GM10266 (cell line): ENCODE data around the gene ARL4D.

Experiments used
- DNase-seq: peaks from one replicate; pipeline ENCODE4 v3.0.0; 2012; ENCODE audit errors: extremely low spot score
- TF ChIP-seq, protein P1 (sequence below): IDR thresholded peaks from 2 replicates; pipeline ENCODE4 v1.5.1; 2012; ENCODE audit warnings: mild to moderate bottlenecking, low read depth; ENCODE audit not compliant: control insufficient read depth, insufficient read depth; ENCODE audit errors: missing control alignments

The ARL4D gene

GRCh38 chr17:43399839-43400328, 1.1 kb downstream of the ARL4D start:
- TF ChIP-seq, protein P1, sequence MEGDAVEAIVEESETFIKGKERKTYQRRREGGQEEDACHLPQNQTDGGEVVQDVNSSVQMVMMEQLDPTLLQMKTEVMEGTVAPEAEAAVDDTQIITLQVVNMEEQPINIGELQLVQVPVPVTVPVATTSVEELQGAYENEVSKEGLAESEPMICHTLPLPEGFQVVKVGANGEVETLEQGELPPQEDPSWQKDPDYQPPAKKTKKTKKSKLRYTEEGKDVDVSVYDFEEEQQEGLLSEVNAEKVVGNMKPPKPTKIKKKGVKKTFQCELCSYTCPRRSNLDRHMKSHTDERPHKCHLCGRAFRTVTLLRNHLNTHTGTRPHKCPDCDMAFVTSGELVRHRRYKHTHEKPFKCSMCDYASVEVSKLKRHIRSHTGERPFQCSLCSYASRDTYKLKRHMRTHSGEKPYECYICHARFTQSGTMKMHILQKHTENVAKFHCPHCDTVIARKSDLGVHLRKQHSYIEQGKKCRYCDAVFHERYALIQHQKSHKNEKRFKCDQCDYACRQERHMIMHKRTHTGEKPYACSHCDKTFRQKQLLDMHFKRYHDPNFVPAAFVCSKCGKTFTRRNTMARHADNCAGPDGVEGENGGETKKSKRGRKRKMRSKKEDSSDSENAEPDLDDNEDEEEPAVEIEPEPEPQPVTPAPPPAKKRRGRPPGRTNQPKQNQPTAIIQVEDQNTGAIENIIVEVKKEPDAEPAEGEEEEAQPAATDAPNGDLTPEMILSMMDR, result no peak
- DNase-seq, result no peak

- DNase-seq, result no peak
- TF ChIP-seq, protein P1, result no peak
Measured at GRCh38 chr17:43400943-43401717, 2.3 kb downstream of the ARL4D start.

DNA sequence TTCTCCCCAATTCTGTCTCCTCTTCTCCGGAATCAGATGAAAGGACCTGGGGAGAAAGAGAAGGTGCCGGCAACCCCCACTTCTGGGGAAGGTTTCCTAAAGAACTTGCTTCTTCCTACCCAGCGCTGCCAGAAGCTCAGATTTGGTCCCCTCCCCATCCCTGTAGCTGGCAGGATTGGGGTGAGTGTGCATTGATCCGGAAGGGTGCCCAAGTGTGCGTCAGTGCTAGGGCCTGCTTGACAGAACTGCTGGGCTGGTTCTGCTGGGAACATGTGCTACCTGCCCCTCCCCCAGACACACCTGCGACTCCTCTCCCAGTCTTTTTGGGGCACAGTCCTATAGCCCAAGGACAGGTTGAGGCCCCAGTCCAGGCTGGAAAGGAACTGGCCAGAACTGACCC, 3.3 kb downstream of the ARL4D start:
- no peak for DNase-seq
- TF ChIP-seq, protein P1, result no peak

GRCh38 chr17:43402567-43402966, 3.8 kb downstream of the ARL4D start:
- TF ChIP-seq, protein P1, result no peak
- DNase-seq, result no peak

GRCh38 chr17:43403846-43404245, 5.1 kb downstream of the ARL4D start:
- no peak for DNase-seq
- TF ChIP-seq, protein P1, result no peak

- TF ChIP-seq, protein P1, result no peak
- DNase-seq, result no peak
Measured at GRCh38 chr17:43405861-43406260, 7.1 kb downstream of the ARL4D start.
